Measurements from ENCODE around the gene LRRC4.
A peak's percentile ranks its signal among the peaks of the same experiment; 100 is the strongest.

DNA sequence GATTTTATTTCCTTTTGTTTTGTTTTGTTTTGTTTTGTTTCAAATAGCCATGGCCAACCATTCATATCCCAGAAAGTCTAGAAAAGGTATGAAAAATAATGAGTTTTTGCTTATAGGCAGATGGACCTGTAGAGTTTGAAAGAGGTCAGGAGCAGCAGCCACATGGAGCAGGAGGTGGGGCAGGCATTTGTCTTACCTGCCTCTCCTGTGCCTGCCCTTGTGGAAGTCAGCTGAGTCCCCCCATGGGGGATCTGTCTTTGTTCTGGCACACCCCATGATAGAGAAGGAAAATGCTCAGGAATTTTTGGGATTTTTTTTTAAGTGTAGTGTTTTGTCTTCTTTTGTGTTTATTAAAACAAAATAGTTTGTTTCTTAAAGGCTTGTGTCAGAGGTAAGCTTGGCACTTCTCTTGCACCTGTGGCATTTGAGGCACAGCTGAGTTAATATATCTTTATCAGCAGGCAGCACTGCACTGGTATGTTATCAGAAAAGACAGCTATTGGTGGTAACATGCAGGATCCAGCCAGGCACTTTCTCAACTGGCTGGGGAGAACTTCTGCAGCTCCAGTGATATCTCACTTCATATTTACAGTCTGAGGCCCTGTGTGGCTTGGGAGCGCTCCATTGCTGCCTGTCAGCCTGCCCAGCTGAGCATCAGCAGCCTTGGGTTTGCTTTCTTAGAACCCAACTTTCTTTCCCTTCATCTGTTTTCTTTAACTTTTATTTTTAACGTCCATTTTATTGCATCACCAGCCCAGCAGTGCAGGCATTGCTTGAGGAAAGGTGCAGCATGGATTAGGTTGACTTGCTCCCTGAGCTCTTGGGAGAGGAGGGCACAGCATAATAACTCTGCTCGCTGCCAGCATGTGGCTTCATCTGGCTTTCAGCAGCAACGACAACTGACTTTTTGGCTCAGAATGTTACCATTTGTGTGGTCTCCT, 44.4 kb downstream of the LRRC4 start:
- TF ChIP-seq, protein P1, sequence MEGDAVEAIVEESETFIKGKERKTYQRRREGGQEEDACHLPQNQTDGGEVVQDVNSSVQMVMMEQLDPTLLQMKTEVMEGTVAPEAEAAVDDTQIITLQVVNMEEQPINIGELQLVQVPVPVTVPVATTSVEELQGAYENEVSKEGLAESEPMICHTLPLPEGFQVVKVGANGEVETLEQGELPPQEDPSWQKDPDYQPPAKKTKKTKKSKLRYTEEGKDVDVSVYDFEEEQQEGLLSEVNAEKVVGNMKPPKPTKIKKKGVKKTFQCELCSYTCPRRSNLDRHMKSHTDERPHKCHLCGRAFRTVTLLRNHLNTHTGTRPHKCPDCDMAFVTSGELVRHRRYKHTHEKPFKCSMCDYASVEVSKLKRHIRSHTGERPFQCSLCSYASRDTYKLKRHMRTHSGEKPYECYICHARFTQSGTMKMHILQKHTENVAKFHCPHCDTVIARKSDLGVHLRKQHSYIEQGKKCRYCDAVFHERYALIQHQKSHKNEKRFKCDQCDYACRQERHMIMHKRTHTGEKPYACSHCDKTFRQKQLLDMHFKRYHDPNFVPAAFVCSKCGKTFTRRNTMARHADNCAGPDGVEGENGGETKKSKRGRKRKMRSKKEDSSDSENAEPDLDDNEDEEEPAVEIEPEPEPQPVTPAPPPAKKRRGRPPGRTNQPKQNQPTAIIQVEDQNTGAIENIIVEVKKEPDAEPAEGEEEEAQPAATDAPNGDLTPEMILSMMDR (IDR thresholded peaks at IDR 0.05): no peak
- TF ChIP-seq POLR2AphosphoS5 (IDR thresholded peaks at IDR 0.05): peak in 2 of 3 donors; percentile 50 to 67

All from stomach (tissue), 4 donors.